Thyroid gland (tissue), 4 donors: ENCODE results near the gene WFDC2. TPM values are rescaled to one million over a fixed set of nuclear protein-coding genes. Genes with fewer than 3 reads are reported as not detected.

Experiments used
- DNase-seq, 2 donors: peaks; one replicate each; pipeline ENCODE4 v3.0.0-alpha.2; 2019
- H3K27ac ChIP-seq, 3 donors: fragments of 200-600 bp; sonication (generic); 1 replicate in 2 of 3; 2 replicates in 1 of 3; pipeline ENCODE4 v1.5.1; 2016 to 2019; ENCODE audit warnings: mild to moderate bottlenecking in 1 of 3, moderate library complexity in 1 of 3
- H3K27me3 ChIP-seq: fragments of 200-600 bp; sonication (generic); one replicate; pipeline ENCODE4 v1.5.1; 2019
- H3K36me3 ChIP-seq, 2 donors: fragments of 200-600 bp; sonication (generic); one replicate each; pipeline ENCODE4 v1.5.1; 2016 to 2019
- H3K4me1 ChIP-seq, 2 donors: fragments of 200-600 bp; sonication (generic); one replicate each; pipeline ENCODE4 v1.5.1; 2017 to 2019
- H3K4me3 ChIP-seq, 3 donors: fragments of 200-600 bp; sonication (generic); replicated peaks in 1 of 3; 1 replicate in 2 of 3; 2 replicates in 1 of 3; pipeline ENCODE4 v1.5.1; 2016; ENCODE audit warnings: mild to moderate bottlenecking in 1 of 3
- H3K9me3 ChIP-seq: fragments of 200-600 bp; sonication (generic); one replicate; pipeline ENCODE4 v1.5.1; 2017
- CTCF ChIP-seq, 6 experiments: fragments of 200-600 bp in 3 of 6; fragments of 450-650 bp in 3 of 6; sonication (generic) in 3 of 6; IDR thresholded peaks; one replicate each; pipeline ENCODE4 v1.5.1; 2016 to 2019; ENCODE audit warnings: antibody characterized with exemption in 6 of 6, mild to moderate bottlenecking in 2 of 6, inconsistent platforms in 1 of 6, moderate library complexity in 1 of 6
- POLR2A ChIP-seq, 2 donors: fragments of 450-650 bp; IDR thresholded peaks; one replicate each; pipeline ENCODE4 v1.6.1; 2017; ENCODE audit warnings: antibody characterized with exemption in 2 of 2, mild to moderate bottlenecking in 2 of 2, moderate library complexity in 1 of 2
- WGBS, 2 donors: methylation state at CpG; one replicate each; pipeline ENCODE4 v1.1.5; 2017; 5-methylcytosine and 5-hydroxymethylcytosine counted together
- intact Hi-C: fragments of 100-400 bp; cut with DNase I; formaldehyde crosslinking; loops from one replicate; pipeline ENCODE4 v1.15.1; 2023
- total RNA-seq, 4 donors: library from RNA; depleted of rRNA; stranded (reverse); fragments of >200 nt; gene quantifications; one replicate each; pipeline ENCODE4 v1.2.3, GENCODE V29; 2016

Gene WFDC2
- total RNA-seq, 4 donors from 2014 or later, result 109 to 163 (median 131) TPM

- intact Hi-C loops, result no loop called here
- no peak for DNase-seq
- H3K4me3 ChIP-seq, result no peak overlapping the region
Observed at GRCh38 chr20:45450097-45450818, 19.3 kb upstream of the WFDC2 start.

GRCh38 chr20:45452238-45452637 lies 17.3 kb upstream of the WFDC2 start:
- Histone ChIP-seq H3K36me3 (no peaks in the 10 kb centered on the region), H3K4me1 (no peaks in the 10 kb centered on the region), H3K27me3 (no peaks in the 10 kb centered on the region), H3K27ac (no peak overlapping the region), H3K9me3 (no peaks in the 10 kb centered on the region), H3K4me3 (no peak overlapping the region)
- no peak for DNase-seq
- intact Hi-C loops, result no loop called here
- no peak for TF ChIP-seq CTCF (IDR thresholded peaks at IDR 0.05)
- TF ChIP-seq POLR2A (IDR thresholded peaks at IDR 0.05), result no peak
- WGBS, 2 donors, result 66 to 68% methylated on average over 4 of the region's 4 CpGs

More at GRCh38 chr20:45450097-45450818, 19.3 kb upstream of the WFDC2 start:
- H3K4me1 ChIP-seq, result no peaks in the 10 kb centered on the region
- no peak overlapping the region for H3K27ac ChIP-seq
- H3K9me3 ChIP-seq, result no peaks in the 10 kb centered on the region
- 51 to 52% methylated on average over 5 of the region's 5 CpGs for WGBS, 2 donors
- no peaks in the 10 kb centered on the region for H3K36me3 ChIP-seq
- TF ChIP-seq POLR2A (IDR thresholded peaks at IDR 0.05) (no peak), CTCF (IDR thresholded peaks at IDR 0.05) (peak; percentile 17 to 57 (median 30))
- no peaks in the 10 kb centered on the region for H3K27me3 ChIP-seq

- DNase-seq, result no peak
- intact Hi-C loops, result no loop called here
- Histone ChIP-seq H3K36me3 (no peaks in the 10 kb centered on the region), H3K9me3 (no peaks in the 10 kb centered on the region), H3K27me3 (no peaks in the 10 kb centered on the region), H3K27ac (no peak overlapping the region), H3K4me3 (no peak overlapping the region), H3K4me1 (no peaks in the 10 kb centered on the region)
- WGBS, 2 donors, result 71 to 73% methylated on average over 4 of the region's 4 CpGs
- TF ChIP-seq POLR2A (IDR thresholded peaks at IDR 0.05) (no peak), CTCF (IDR thresholded peaks at IDR 0.05) (no peak)
Observed at GRCh38 chr20:45452772-45453691, 16.5 kb upstream of the WFDC2 start.

- intact Hi-C loops, result no loop called here
Observed at GRCh38 chr20:45456632-45457031, 12.9 kb upstream of the WFDC2 start.

More at GRCh38 chr20:45456632-45457031, 12.9 kb upstream of the WFDC2 start:
- DNase-seq, result peak; percentile 71 to 76
- Histone ChIP-seq H3K27ac (peak overlapping the region in 1 of 3 donors; percentile 17), H3K4me3 (no peak overlapping the region), H3K4me1 (peaks cover 9 to 15% of the 10 kb centered on the region in 2 donors), H3K27me3 (no peaks in the 10 kb centered on the region), H3K9me3 (no peaks in the 10 kb centered on the region), H3K36me3 (no peaks in the 10 kb centered on the region)
- 9 to 14% methylated on average over 6 of the region's 6 CpGs for WGBS, 2 donors
- TF ChIP-seq POLR2A (IDR thresholded peaks at IDR 0.05), result no peak
- TF ChIP-seq CTCF (IDR thresholded peaks at IDR 0.05), result peak in 4 of 6 experiments; percentile 42 to 61 (median 52)
